ENCODE results near the gene PTPN3.
"Not testable (repeated sequence)": the region's sequence is repeated elsewhere in the genome, so short reads cannot be mapped to it uniquely, and the experiment has no call there.

The PTPN3 gene

GRCh38 chr9:109342878-109343277, 155.2 kb downstream of the PTPN3 start:
- CTCF ChIA-PET = interaction anchor here (0.5 to 1.7 kb wide), 3 partner anchors 16 to 463 kb away, joined by 3 to 5 read pairs (median 4); no protein-coding TSS in a partner anchor
- POLR2A ChIA-PET (ENCODE audit: low non-redundant PET) = no interaction called here
- TF ChIP-seq CTCF (conservative IDR thresholded peaks at IDR 0.05; ENCODE audit: low read depth) = no peak
- H3K27ac ChIP-seq = no peak overlapping the region
- DNase-seq (ENCODE audit: low spot score) = no peak

- POLR2A ChIA-PET (ENCODE audit: low non-redundant PET) = no interaction called here
- H3K27ac ChIP-seq = no peak overlapping the region
- peak; percentile 43 for DNase-seq (ENCODE audit: low spot score)
- TF ChIP-seq CTCF (conservative IDR thresholded peaks at IDR 0.05; ENCODE audit: low read depth) = no peak
- CTCF ChIA-PET = interaction anchor here (1.7 kb wide), 1 partner anchor 14 kb away, joined by 4 read pairs; no protein-coding TSS in a partner anchor
Measured at GRCh38 chr9:109341561-109341960, 156.5 kb downstream of the PTPN3 start.

DNA sequence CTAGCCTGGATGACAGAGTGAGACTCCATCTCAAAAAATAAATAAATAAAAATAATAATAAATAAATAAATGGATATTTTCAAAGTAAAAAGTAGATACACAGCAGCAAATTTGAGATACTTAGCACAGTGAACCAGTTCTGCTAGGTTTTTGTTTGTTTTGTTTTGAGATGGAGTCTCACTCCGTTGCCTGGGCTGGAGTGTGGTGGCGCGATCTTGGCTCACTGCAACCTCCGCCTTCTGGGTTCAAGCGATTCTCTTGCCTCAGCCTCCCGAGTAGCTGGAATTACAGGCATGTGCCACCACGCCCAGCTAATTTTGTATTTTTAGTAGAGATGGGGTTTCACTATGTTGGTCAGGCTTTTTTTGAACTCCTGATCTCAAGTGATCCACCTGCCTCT, 157.1 kb downstream of the PTPN3 start:
- DNase-seq (ENCODE audit: low spot score); CTCF ChIA-PET; POLR2A ChIA-PET (ENCODE audit: low non-redundant PET); H3K27ac ChIP-seq: not testable (repeated sequence)

GRCh38 chr9:109336409-109336808, 161.7 kb downstream of the PTPN3 start:
- CTCF ChIA-PET = interaction anchor here (0.8 kb wide), 1 partner anchor 9 kb away, joined by 3 read pairs; no protein-coding TSS in a partner anchor
- no peak for DNase-seq (ENCODE audit: low spot score)
- TF ChIP-seq CTCF (conservative IDR thresholded peaks at IDR 0.05; ENCODE audit: low read depth) = no peak

GRCh38 chr9:109335929-109336328, 162.2 kb downstream of the PTPN3 start:
- TF ChIP-seq CTCF (conservative IDR thresholded peaks at IDR 0.05; ENCODE audit: low read depth) = no peak
- POLR2A ChIA-PET (ENCODE audit: low non-redundant PET) = no interaction called here
- CTCF ChIA-PET = no interaction called here
- no peak overlapping the region for H3K27ac ChIP-seq
- DNase-seq (ENCODE audit: low spot score) = no peak

More at GRCh38 chr9:109336409-109336808, 161.7 kb downstream of the PTPN3 start:
- POLR2A ChIA-PET (ENCODE audit: low non-redundant PET) = no interaction called here
- H3K27ac ChIP-seq = no peak overlapping the region

DNA sequence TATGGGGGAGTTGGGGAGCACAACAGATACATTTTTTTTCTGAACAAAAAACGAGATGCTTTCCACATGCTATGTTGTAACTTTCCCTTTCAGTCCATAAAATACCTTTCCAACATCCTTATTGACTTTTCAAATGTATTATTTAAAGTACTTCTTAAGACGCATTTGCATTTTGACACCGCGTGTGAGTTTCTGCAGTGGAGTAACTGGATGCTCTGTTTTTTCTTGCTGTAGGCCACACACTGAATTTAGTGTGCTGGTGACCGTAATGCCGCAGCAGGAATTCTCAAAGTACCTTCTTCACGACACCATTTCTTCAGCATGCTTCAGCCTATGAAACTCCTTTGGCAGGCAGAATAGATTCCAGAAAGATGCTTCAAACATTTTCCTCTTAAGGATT, 163.0 kb downstream of the PTPN3 start:
- ChIA-PET POLR2A (ENCODE audit: low non-redundant PET) (no interaction called here), CTCF (no interaction called here)
- DNase-seq (ENCODE audit: low spot score) = no peak
- no peak for TF ChIP-seq CTCF (conservative IDR thresholded peaks at IDR 0.05; ENCODE audit: low read depth)
- no peak overlapping the region for H3K27ac ChIP-seq

DNA sequence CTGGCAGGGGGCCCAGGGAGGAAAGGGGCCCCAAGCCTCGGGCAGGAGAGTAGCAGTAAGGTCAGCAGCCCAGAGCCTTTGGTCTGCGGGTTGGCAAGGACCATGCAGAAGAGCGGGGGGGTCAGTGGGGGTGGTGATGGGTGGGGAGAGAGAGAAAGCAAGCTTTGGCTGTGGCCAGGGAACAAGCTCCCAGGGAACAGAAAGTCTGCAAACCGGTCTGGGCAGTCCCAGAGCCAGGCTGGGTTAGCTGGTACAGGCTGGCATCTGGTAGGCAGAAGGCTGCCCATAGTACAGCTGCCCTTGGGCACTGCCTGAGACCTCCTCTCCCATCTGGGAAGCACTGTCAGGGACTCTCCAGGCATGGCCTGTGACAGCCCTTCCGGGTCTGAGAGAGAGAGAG, 166.8 kb downstream of the PTPN3 start:
- peak; percentile 92 for DNase-seq (ENCODE audit: low spot score)
- H3K27ac ChIP-seq = peak overlapping the region; percentile 87
- ChIA-PET POLR2A (ENCODE audit: low non-redundant PET) (interaction anchor here (1.5 kb wide), 1 partner anchor 14 kb away, joined by 5 read pairs; no protein-coding TSS in a partner anchor), CTCF (interaction anchor here (0.5 to 1.3 kb wide), 3 partner anchors 14 to 15 kb away, joined by 3 to 6 read pairs (median 5); no protein-coding TSS in a partner anchor)
- TF ChIP-seq CTCF (conservative IDR thresholded peaks at IDR 0.05; ENCODE audit: low read depth) = no peak

Data from RWPE1 (cell line).